ENCODE measurements around the gene TFEB.

- TF ChIP-seq MAX (IDR thresholded peaks at IDR 0.05) (no peak), CEBPB (IDR thresholded peaks at IDR 0.05) (no peak), EP300 (IDR thresholded peaks at IDR 0.05; ENCODE audit: borderline replicate concordance) (no peak), YY1 (IDR thresholded peaks at IDR 0.05; ENCODE audit: low read depth) (no peak), RAD21 (IDR thresholded peaks at IDR 0.05; ENCODE audit: low read depth) (no peak), ZBTB7A (IDR thresholded peaks at IDR 0.05; ENCODE audit: low read depth) (no peak), REST (IDR thresholded peaks at IDR 0.05; ENCODE audit: low read depth) (no peak), TCF12 (IDR thresholded peaks at IDR 0.05; ENCODE audit: low read depth) (no peak), EGR1 (IDR thresholded peaks at IDR 0.05) (no peak)
Measured at GRCh38 chr6:41719436-41720261, 15.8 kb downstream of the TFEB start.

All from Ishikawa (cell line).